ENCODE results near the gene MOB3C. TPM values are rescaled to one million over a fixed set of nuclear protein-coding genes. Genes with fewer than 3 reads are reported as not detected.

Gene MOB3C
- polyA plus RNA-seq, 1 of the 3 experiments (the other 2 are of a cell fraction), result 8.6 TPM

- Histone ChIP-seq H3K4me2 (no peak overlapping the region), H3F3A (replicated peaks; ENCODE audit: insufficient read depth) (peaks cover 15% of the 10 kb centered on the region), H3K9ac (no peak overlapping the region), H3K27ac (ENCODE audit: low read depth in 2 of 2, low read length in 1 of 2) (no peak overlapping the region), H3K79me2 (ENCODE audit: insufficient read depth) (no peaks in the 10 kb centered on the region), H3K9me3 (no peaks in the 10 kb centered on the region), H3K4me1 (ENCODE audit: control insufficient read depth in 1 of 2, insufficient read depth in 2 of 2, low read depth in 1 of 2, low read length in 1 of 2) (peaks cover 3 to 7% of the 10 kb centered on the region in 2 experiments), H3K36me3 (replicated peaks in 1 of 2; ENCODE audit: control insufficient read depth in 1 of 2, insufficient read depth in 2 of 2, low read length in 1 of 2) (peaks cover 15 to 20% of the 10 kb centered on the region in 2 experiments), H4K20me1 (ENCODE audit: insufficient read depth) (no peaks in the 10 kb centered on the region), H3K9me2 (no peaks in the 10 kb centered on the region), H3K27me3 (ENCODE audit: insufficient read depth) (no peaks in the 10 kb centered on the region), H2AFZ (ENCODE audit: low read depth) (no peak overlapping the region), H3K4me3 (ENCODE audit: low read depth in 2 of 2, low read length in 1 of 2) (no peak overlapping the region)
- POLR2A ChIA-PET, result no interaction called here
- TF ChIP-seq POLR2AphosphoS5 (IDR thresholded peaks at IDR 0.05; ENCODE audit: low read depth, low read length) (no peak), JUND (IDR thresholded peaks at IDR 0.05) (no peak)
- WGBS (ENCODE audit: low lambda C conversion rate), result 96% methylated on average over 1 of the region's 1 CpG
- DNase-seq, result no peak
- CTCF ChIA-PET, result interaction anchor here (1.3 kb wide), 1 partner anchor 107 kb away, joined by 3 read pairs; no protein-coding TSS in a partner anchor
Measured at GRCh38 chr1:46639547-46639946, 22.9 kb upstream of the MOB3C start.

- no peak overlapping the region for H3K27ac ChIP-seq (ENCODE audit: low read depth in 2 of 2, low read length in 1 of 2)
- H3K27me3 ChIP-seq (ENCODE audit: insufficient read depth), result no peaks in the 10 kb centered on the region
- peaks cover 11% of the 10 kb centered on the region for H3F3A ChIP-seq (replicated peaks; ENCODE audit: insufficient read depth)
- no peak overlapping the region for H3K9ac ChIP-seq
- no peak for DNase-seq
- no peaks in the 10 kb centered on the region for H3K79me2 ChIP-seq (ENCODE audit: insufficient read depth)
- no peaks in the 10 kb centered on the region for H3K9me3 ChIP-seq
- peaks cover 15 to 21% of the 10 kb centered on the region in 2 experiments for H3K36me3 ChIP-seq (replicated peaks in 1 of 2; ENCODE audit: control insufficient read depth in 1 of 2, insufficient read depth in 2 of 2, low read length in 1 of 2)
- H3K4me1 ChIP-seq (ENCODE audit: control insufficient read depth in 1 of 2, insufficient read depth in 2 of 2, low read depth in 1 of 2, low read length in 1 of 2), result peaks cover 3 to 7% of the 10 kb centered on the region in 2 experiments
- H3K4me3 ChIP-seq (ENCODE audit: low read depth in 2 of 2, low read length in 1 of 2), result no peak overlapping the region
- H4K20me1 ChIP-seq (ENCODE audit: insufficient read depth), result no peaks in the 10 kb centered on the region
- ChIA-PET POLR2A (no interaction called here), CTCF (no interaction called here)
- no peaks in the 10 kb centered on the region for H3K9me2 ChIP-seq
- TF ChIP-seq FOXJ3 (CRISPR knock-in tag; IDR thresholded peaks at IDR 0.05) (no peak), RFX5 (IDR thresholded peaks at IDR 0.05; ENCODE audit: low read length) (no peak), USF2 (IDR thresholded peaks at IDR 0.05; ENCODE audit: borderline replicate concordance, low read depth, low read length) (no peak), POLR2AphosphoS5 (IDR thresholded peaks at IDR 0.05; ENCODE audit: low read depth, low read length) (no peak)
- H3K4me2 ChIP-seq, result no peak overlapping the region
- H2AFZ ChIP-seq (ENCODE audit: low read depth), result no peak overlapping the region
Measured at GRCh38 chr1:46638921-46639320, 22.3 kb upstream of the MOB3C start.

- Histone ChIP-seq H3K4me1 (ENCODE audit: control insufficient read depth in 1 of 2, insufficient read depth in 2 of 2, low read depth in 1 of 2, low read length in 1 of 2) (peaks cover 0 to under 1% of the 10 kb centered on the region in 2 experiments; a peak in 2 of 4 replicates), H3K9me3 (no peaks in the 10 kb centered on the region), H3K27me3 (ENCODE audit: insufficient read depth) (no peaks in the 10 kb centered on the region), H3K27ac (ENCODE audit: low read depth in 2 of 2, low read length in 1 of 2) (no peak overlapping the region), H3K9me2 (no peaks in the 10 kb centered on the region), H3K9ac (no peak overlapping the region), H4K20me1 (ENCODE audit: insufficient read depth) (no peaks in the 10 kb centered on the region), H3K36me3 (replicated peaks in 1 of 2; ENCODE audit: control insufficient read depth in 1 of 2, insufficient read depth in 2 of 2, low read length in 1 of 2) (peaks cover 15 to 31% of the 10 kb centered on the region in 2 experiments), H3K4me3 (ENCODE audit: low read depth in 2 of 2, low read length in 1 of 2) (no peak overlapping the region), H3K4me2 (no peak overlapping the region), H3F3A (replicated peaks; ENCODE audit: insufficient read depth) (no peaks in the 10 kb centered on the region), H2AFZ (ENCODE audit: low read depth) (no peak overlapping the region), H3K79me2 (ENCODE audit: insufficient read depth) (no peaks in the 10 kb centered on the region)
- POLR2A ChIA-PET, result no interaction called here
- 47% methylated on average over 2 of the region's 2 CpGs for WGBS (ENCODE audit: low lambda C conversion rate)
- CTCF ChIA-PET, result no interaction called here
- no peak for DNase-seq
- TF ChIP-seq JUND (IDR thresholded peaks at IDR 0.05), result no peak
- no peak for TF ChIP-seq TEAD4 (IDR thresholded peaks at IDR 0.05; ENCODE audit: borderline replicate concordance, insufficient read depth)
- no peak for TF ChIP-seq RAD21 (IDR thresholded peaks at IDR 0.05; ENCODE audit: low read length)
- TF ChIP-seq RFX5 (IDR thresholded peaks at IDR 0.05; ENCODE audit: low read length), result no peak
- TF ChIP-seq USF1 (IDR thresholded peaks at IDR 0.05; ENCODE audit: borderline replicate concordance, low read depth), result no peak
- no peak for TF ChIP-seq TCF12 (IDR thresholded peaks at IDR 0.05)
- no peak for TF ChIP-seq REST (IDR thresholded peaks at IDR 0.05; ENCODE audit: low read depth, low read length)
- TF ChIP-seq FOXJ3 (CRISPR knock-in tag; IDR thresholded peaks at IDR 0.05), result no peak
- TF ChIP-seq PBX3 (IDR thresholded peaks at IDR 0.05), result no peak
- no peak for TF ChIP-seq GABPA (IDR thresholded peaks at IDR 0.05; ENCODE audit: low read depth)
- TF ChIP-seq IRF3 (IDR thresholded peaks at IDR 0.05; ENCODE audit: low read depth, low read length), result no peak
Measured at GRCh38 chr1:46637444-46638083, 21.0 kb upstream of the MOB3C start.
